Ureter (tissue), 1 donor: ENCODE results near the gene CAPN5. TPM values are rescaled to one million over a fixed set of nuclear protein-coding genes. Genes with fewer than 3 reads are reported as not detected.

Experiments used
- DNase-seq: peaks from one replicate; pipeline ENCODE4 v3.0.0-alpha.2; 2020; ENCODE audit warnings: low spot score
- total RNA-seq: library from RNA; stranded (reverse); gene quantifications from one replicate; pipeline ENCODE4 v1.2.4, GENCODE V29; 2023
- donor health status: DM: yes; HTN: yes; CAD: no.

Gene CAPN5
- total RNA-seq, 1 donor from 2014 or later, result 143 TPM

DNA sequence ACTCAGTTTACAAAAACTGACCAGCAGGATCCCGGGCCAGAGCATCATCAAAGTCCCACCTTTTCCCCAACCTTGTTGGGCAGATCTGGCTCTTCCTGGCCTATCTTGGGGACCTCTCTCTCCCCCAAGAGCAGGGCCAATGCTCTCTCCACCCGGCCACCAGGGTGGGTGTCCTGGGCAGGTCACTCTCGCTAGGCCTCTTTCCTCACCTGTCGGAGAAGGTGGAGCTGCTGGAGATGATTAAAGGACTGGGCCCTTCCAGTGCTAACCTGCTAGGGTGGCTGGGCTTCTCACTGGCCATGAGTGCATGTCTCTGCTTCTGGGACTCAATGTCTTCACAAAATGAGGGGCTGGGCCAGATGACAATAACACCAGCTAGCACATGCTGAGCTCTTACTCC, 2.9 kb upstream of the CAPN5 start:
- no peak for DNase-seq

DNA sequence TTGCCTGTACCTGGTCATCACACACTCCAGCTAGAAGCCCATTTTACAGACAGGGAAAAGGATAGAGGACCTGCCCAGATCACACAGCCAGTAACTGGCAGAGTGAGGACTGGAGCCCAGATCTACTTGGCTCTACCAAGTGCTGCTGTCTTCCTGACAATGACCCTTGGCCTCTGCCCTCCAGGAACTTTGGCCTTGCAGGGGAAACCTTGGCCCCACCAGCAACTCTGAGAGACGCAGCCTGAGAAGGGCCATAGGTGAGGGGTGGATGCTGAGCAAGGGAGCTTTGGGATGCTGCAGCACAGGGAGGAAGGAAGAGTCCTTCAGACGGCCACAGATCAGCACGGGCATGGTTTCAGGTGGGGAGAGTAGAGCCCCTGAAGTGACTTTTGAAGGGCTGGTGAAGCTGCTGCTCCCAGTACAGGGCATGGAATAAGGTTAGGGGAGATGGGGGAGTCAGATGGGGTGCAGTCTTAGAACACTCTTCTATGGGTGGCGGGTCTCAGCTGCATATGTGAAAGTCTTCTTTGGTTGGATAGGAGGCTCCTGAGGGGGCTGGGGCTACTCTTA, 2.0 kb upstream of the CAPN5 start:
- DNase-seq, result peak; percentile 42

DNA sequence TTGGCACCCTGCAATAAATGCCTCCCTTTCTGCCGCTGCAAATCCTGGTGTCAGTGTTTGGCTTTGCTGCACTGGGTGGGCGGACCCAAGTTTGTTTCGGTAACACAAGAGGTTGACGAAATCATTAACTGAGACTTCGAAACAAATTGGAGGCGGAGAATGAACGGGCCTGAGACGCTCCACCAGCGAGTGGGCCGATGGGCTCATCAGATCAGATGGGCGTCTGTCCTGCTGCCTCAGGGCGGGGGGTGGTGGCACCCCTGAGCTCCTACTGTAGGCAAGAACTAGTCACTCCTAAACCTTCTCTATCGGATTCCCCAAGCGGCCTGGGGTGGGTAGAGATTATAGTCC, 918 bp upstream of the CAPN5 start:
- DNase-seq, result peak; percentile 70

DNA sequence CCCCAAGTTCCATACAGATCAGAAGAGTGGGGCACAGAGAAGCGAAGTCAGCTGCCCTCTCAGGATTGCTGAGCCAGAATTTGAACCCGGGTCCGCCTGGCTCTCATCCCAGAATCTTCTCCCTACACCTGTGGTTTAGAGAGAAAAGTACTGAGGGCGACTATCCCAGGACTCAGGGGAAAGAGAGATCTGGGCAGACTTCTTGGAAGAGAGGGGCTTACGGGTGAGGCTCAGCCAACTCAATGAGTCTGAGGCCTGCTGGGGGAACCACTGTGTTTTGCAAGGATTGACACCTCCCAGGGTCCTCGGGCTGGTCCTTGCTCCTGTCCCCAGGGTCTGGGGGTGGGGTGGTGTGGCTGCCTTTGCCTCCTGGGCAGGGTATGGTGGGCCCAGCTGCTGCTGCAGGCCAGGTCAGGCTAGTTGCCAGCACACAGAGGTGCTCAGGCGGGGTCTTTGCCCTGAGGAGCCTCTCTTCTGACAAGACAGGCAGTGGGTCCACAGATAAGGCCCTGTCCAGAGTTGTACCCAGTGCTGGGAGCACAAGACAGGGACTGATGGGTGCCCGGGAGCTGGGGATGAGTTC, 1.2 kb downstream of the CAPN5 start:
- no peak for DNase-seq

- DNase-seq, result no peak
Observed at GRCh38 chr11:77068457-77069335, 1.9 kb downstream of the CAPN5 start.

- no peak for DNase-seq
Observed at GRCh38 chr11:77069336-77069968, 2.7 kb downstream of the CAPN5 start.

DNA sequence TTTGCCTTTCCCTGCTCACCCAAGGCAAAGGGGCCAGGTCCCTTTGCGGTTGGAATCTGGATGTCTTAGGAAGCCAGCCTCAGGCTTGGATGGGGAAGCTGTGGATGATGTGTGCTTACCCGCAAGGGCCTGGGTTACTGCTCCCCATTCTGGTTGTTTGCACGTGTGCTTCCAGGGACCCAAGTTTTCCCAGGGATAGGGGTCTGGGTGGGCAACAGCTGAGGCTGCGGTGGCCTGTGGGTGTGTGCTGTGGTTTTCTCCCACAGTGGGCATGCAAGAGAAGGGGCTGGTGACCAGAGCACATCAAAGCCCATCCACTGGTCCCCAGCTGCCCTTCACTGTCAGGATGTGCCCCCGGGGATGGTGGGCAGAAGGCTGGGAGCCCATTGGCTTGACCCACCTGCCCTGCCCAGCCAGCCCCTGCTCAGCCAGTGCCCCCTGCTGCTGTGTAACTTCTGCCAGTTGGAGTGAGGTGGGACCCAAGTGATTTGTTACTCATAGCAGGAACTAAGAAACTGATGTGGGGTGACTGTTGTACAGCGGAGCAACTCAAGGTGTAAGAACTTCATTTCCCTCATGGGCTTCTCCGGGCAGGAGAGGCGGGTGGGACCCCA, 3.3 kb downstream of the CAPN5 start:
- no peak for DNase-seq

GRCh38 chr11:77071077-77071476, 4.3 kb downstream of the CAPN5 start:
- DNase-seq, result peak; percentile 42

GRCh38 chr11:77071671-77072605, 5.2 kb downstream of the CAPN5 start:
- DNase-seq, result peak; percentile 43

- DNase-seq, result peak; percentile 42
Observed at GRCh38 chr11:77072851-77073327, 6.1 kb downstream of the CAPN5 start.

GRCh38 chr11:77073328-77074001, 6.7 kb downstream of the CAPN5 start:
- peak; percentile 89 for DNase-seq

DNA sequence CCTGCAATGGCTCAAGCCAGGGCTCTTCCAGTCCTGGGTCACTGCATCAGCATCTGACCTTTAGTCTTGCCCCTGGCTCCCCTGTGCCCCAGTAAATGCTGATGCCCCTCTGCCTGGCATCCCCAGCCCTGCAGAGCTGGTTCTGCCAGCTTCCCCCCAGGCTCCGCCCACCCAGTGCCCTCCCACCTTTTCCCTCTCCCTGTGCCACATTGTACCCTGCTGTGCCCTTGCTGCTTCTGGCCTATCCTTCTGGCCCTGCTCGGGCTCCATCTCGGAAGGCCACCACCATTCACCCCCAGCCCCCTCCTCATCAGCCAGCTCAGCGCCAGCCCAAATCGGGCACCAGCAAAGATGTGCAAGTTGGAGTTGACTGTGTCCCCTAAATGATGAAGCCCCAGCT, 7.4 kb downstream of the CAPN5 start:
- DNase-seq, result peak; percentile 69

GRCh38 chr11:77074626-77075221, 8.0 kb downstream of the CAPN5 start:
- DNase-seq, result peak; percentile 61

DNA sequence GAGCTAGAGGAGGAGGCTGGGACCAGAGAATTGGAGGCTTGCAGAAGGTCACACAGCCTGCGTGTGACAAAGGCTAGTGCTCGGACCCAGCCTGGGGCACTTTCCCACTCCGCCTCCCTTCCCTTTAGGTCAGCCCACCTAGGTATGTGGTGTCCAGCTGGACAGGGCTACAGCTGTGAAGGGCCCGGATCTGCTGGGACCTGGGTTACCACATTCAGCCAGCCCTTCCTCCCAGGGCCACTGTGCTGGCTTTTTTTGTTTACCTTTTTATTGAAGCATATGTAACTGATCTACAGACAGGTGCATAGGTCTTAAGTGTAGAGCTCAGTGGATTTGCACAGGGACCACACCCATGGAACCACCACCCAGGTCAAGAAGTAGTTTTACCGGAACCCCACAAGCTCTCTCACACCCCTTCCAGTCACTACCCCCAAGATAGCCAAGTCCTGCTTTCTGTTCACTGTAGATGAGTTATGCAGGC, 8.7 kb downstream of the CAPN5 start:
- peak; percentile 45 for DNase-seq

DNA sequence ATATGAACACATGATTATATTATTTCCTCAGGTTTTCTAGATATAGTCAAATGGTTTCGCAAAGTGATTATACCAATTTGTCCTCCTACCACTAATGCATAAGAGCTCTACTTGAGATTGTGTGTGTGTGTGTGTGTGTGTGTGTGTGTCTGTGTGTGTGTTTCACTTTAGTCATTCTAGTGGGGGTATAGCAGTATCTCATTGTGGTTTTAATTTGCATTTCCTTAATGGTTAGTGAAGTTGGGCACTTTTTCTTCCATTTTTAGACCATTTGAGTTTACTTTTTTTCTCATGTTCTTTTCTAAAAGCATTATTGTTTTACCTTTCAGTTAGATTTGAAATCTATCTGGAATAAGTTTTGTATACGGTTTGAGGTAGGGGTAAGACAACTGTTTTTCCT, 12.9 kb downstream of the CAPN5 start:
- no peak for DNase-seq

- no peak for DNase-seq
Observed at GRCh38 chr11:77080643-77081210, 14.0 kb downstream of the CAPN5 start.

DNA sequence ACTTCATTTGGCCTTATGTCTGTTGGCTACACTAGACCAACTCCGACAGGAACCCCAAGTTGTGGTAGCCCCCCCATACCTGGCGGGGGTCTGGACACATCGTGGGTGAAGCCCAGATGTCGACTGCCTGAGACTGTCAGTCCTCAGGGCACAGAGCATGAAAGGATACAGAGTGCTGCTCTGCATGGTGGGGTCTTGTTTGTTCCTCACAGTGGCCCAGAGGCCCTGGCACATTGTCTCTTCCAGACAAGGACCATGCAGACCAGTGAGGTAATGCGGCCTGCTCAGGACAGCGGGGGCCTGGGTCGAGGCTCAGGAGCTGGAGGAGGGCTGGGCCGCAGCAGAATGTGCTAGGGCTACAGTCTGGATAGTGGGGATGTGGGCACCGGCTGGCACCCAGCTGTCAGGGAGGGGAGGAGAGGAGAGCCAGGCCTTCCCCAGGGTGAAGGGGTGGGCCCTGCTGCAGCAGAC, 14.6 kb downstream of the CAPN5 start:
- DNase-seq, result no peak

DNA sequence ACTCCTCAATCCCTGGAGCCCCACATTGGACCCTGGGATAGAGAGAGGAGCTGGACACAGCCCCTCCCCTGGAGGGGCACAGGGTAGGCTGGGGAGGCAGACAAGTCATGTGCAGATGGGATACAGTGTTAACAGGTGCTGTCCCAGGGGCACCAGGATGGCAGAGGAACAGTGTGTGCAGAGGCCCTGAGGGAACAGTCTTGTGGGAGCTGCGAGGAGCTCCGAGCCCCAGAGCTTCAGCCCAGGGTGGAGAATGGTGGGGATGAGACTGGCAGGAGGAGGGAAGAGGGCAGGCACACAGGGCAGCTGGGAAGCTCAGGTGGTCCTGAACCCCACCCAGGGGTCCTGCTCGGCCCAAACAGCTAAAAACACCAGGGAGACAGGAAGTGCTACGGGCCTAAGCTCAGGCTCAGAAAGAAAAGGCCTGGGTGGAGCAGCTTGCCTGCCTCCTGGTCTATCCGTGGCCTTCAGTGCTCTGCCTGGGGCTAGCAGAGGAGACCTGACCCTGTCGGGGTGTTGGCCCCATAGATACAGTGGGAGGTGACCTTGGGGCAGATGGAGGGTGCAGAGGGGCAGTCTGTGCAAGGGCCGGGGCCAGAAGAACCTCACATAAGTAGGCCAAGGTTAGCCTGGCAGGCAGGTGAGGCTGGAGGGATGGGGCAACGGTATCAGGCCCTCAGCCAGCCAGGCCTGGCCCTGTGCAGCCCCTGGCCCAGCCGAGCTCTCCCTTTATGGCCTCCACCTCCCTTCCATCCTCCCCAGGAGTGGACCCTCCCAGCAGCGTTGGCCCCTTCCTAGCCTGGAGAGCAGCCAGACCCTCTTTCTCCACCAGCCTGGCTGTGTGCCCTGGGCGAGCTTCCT, 15.4 kb downstream of the CAPN5 start:
- DNase-seq, result no peak
